Colonic mucosa (tissue), 4 donors: ENCODE measurements around the gene CTIF. TPM values are rescaled to one million over a fixed set of nuclear protein-coding genes. Genes with fewer than 3 reads are reported as not detected.

ENCODE experiments used
- DNase-seq: peaks from one replicate; pipeline ENCODE4 v3.0.0-alpha.2; 2020
- H3K27ac ChIP-seq: fragments of 200-600 bp; one replicate; pipeline ENCODE4 v1.8.0; 2021
- H3K27me3 ChIP-seq: fragments of 200-600 bp; one replicate; pipeline ENCODE4 v1.8.0; 2021
- H3K36me3 ChIP-seq: fragments of 200-600 bp; one replicate; pipeline ENCODE4 v1.8.0; 2021
- H3K4me1 ChIP-seq: fragments of 200-600 bp; one replicate; pipeline ENCODE4 v1.8.0; 2021; ENCODE audit warnings: mild to moderate bottlenecking
- H3K4me3 ChIP-seq: fragments of 200-600 bp; one replicate; pipeline ENCODE4 v1.8.0; 2021
- H3K9ac ChIP-seq, 2 donors: one replicate each; pipeline ENCODE4 v1.7.0; 2013; ENCODE audit warnings: control low read depth in 2 of 2, low read depth in 2 of 2, low read length in 2 of 2
- H3K9me3 ChIP-seq: fragments of 200-600 bp; one replicate; pipeline ENCODE4 v1.8.0; 2021
- CTCF ChIP-seq: fragments of 200-600 bp; IDR thresholded peaks from one replicate; pipeline ENCODE4 v1.8.0; 2022; ENCODE audit warnings: antibody characterized with exemption, mild to moderate bottlenecking
- intact Hi-C: fragments of 100-400 bp; cut with DNase I; formaldehyde crosslinking; loops from one replicate; pipeline ENCODE4 v1.14.1; 2022
- total RNA-seq, 2 donors: library from RNA; stranded (reverse); fragmentation: NEBNext Ultra II Directional in 1 of 2; extraction: Animal tissue kit (Norgen Biotek cat#: 25700) in 1 of 2; gene quantifications; one replicate each; pipeline ENCODE4 v1.2.1, GENCODE V29; 2021
- donor health status: healthy.
- donor health status: DM: no; HTN: no; CAD: no.
- donor health status: DM: no; HTN: no; CAD: no.

CTIF gene
- total RNA-seq, 2 donors from 2014 or later = 13.0 to 16.7 TPM

- no peak for TF ChIP-seq CTCF
- Histone ChIP-seq H3K27ac (no peak overlapping the region), H3K9me3 (no peaks in the 10 kb centered on the region), H3K27me3 (no peaks in the 10 kb centered on the region), H3K9ac (no peak overlapping the region), H3K4me3 (no peak overlapping the region), H3K36me3 (no peaks in the 10 kb centered on the region), H3K4me1 (no peaks in the 10 kb centered on the region)
- no peak for DNase-seq
- intact Hi-C loops = loop anchor here (5.0 to 10.0 kb wide), 5 partner anchors 98 to 400 kb away; partner anchors contain the start of gene SMAD7
Observed at GRCh38 chr18:48774941-48775340, 236.1 kb downstream of the CTIF start.

GRCh38 chr18:48775372-48776155 is 236.7 kb downstream of the CTIF start:
- Histone ChIP-seq H3K9ac (no peak overlapping the region), H3K27ac (no peak overlapping the region), H3K27me3 (no peaks in the 10 kb centered on the region), H3K36me3 (no peaks in the 10 kb centered on the region), H3K9me3 (no peaks in the 10 kb centered on the region), H3K4me3 (no peak overlapping the region), H3K4me1 (no peaks in the 10 kb centered on the region)
- DNase-seq = no peak
- intact Hi-C loops = loop anchor here (5.0 to 10.0 kb wide), 5 partner anchors 98 to 399 kb away; partner anchors contain the start of gene SMAD7
- no peak for TF ChIP-seq CTCF

- no peaks in the 10 kb centered on the region for H3K4me1 ChIP-seq
- no peak overlapping the region for H3K9ac ChIP-seq
- H3K4me3 ChIP-seq = no peak overlapping the region
- no peaks in the 10 kb centered on the region for H3K9me3 ChIP-seq
- H3K27ac ChIP-seq = no peak overlapping the region
- intact Hi-C loops = loop anchor here (5.0 to 10.0 kb wide), 5 partner anchors 99 to 399 kb away; partner anchors contain the start of gene SMAD7
- no peak for TF ChIP-seq CTCF
- no peak for DNase-seq
- H3K36me3 ChIP-seq = no peaks in the 10 kb centered on the region
- H3K27me3 ChIP-seq = no peaks in the 10 kb centered on the region
Observed at GRCh38 chr18:48776156-48776555, 237.3 kb downstream of the CTIF start.

- intact Hi-C loops = loop anchor here (5.0 to 10.0 kb wide), 5 partner anchors 99 to 398 kb away; partner anchors contain the start of gene SMAD7
Observed at GRCh38 chr18:48776641-48777025, 237.8 kb downstream of the CTIF start.

More at GRCh38 chr18:48776641-48777025, 237.8 kb downstream of the CTIF start:
- no peaks in the 10 kb centered on the region for H3K9me3 ChIP-seq
- H3K27me3 ChIP-seq = no peaks in the 10 kb centered on the region
- H3K9ac ChIP-seq = no peak overlapping the region
- no peak overlapping the region for H3K4me3 ChIP-seq
- peaks cover 1% of the 10 kb centered on the region for H3K4me1 ChIP-seq
- no peaks in the 10 kb centered on the region for H3K36me3 ChIP-seq
- no peak for TF ChIP-seq CTCF
- no peak overlapping the region for H3K27ac ChIP-seq
- no peak for DNase-seq
